Astrocyte of the cerebellum (primary cell): Measurements from ENCODE around the gene KANK4.

Experiments used
- DNase-seq: peaks from one replicate; pipeline ENCODE4 v3.0.0-alpha.2; 2011; ENCODE audit warnings: low read depth
- H3K4me3 ChIP-seq: 2 replicates; pipeline ENCODE4 v1.5.1; 2011; ENCODE audit warnings: mild to moderate bottlenecking, low read depth, low read length, moderate library complexity
- CTCF ChIP-seq: IDR thresholded peaks from 2 replicates; pipeline ENCODE4 v1.5.1; 2012; ENCODE audit warnings: low read length, low read depth, moderate library complexity, mild to moderate bottlenecking; ENCODE audit errors: missing control alignments
- in situ Hi-C: cut with HindIII; loops from 2 replicates; pipeline ENCODE4 v1.10.0; 2017; ENCODE audit warnings: low sequenced_read_pairs

KANK4 gene

DNA sequence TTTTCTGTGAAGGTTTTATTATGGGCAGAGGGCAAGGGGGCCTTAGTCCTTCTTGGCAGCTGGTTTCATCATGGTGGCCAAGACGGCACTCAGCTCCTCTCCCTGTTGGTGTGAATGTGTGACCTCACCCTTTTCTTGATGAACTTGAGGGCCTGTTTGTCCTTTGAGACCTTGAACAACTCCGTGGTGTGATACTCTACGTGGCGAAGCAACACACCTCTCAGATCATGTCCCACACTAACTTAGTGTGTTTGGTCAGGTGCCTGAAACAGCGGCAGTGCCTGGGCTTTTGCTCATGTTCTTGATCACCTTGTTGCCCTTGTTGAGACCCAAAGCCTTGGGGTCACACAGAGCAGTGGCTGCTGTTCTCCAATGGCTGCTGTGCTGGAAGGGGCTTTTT, 111.1 kb downstream of the KANK4 start:
- H3K4me3 ChIP-seq: no peak overlapping the region
- no peak for DNase-seq
- in situ Hi-C loops: no loop called here
- no peak for TF ChIP-seq CTCF

DNA sequence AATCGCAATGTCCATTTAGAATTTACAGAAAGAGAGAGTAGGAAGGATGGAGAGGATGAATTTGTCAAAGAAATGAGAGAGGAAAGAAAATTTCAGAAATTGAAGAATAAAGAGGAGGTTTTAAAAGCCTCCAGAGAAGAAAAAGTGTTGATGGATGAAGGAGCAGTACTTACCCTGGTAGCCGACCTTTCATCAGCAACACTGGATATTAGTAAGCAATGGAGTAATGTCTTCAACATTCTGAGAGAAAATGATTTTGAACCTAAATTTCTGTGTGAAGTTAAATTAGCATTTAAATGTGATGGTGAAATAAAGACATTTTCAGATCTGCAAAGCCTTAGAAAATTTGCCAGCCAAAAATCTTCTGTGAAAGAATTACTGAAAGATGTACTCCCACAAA, 112.0 kb downstream of the KANK4 start:
- no peak for DNase-seq
- no peak overlapping the region for H3K4me3 ChIP-seq
- TF ChIP-seq CTCF: no peak
- in situ Hi-C loops: no loop called here

DNA sequence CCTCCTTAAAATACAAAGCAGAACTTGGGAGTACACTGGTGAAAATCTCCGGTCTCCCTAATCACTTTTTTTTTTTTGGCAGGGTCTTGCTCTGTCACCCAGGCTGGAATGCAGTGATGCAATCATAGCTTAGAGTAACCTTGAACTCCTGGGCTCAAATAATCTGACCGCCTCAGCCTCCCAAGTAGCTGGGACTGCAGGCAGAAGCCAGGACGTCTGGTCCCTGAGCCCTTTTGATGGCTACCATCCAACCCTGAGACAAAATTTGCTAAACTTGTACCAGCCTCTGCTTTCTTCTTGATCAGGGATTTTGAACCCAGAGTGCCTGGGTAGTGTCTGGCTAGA, 120.5 kb downstream of the KANK4 start:
- TF ChIP-seq CTCF: no peak
- H3K4me3 ChIP-seq: no peak overlapping the region
- in situ Hi-C loops: no loop called here
- no peak for DNase-seq

DNA sequence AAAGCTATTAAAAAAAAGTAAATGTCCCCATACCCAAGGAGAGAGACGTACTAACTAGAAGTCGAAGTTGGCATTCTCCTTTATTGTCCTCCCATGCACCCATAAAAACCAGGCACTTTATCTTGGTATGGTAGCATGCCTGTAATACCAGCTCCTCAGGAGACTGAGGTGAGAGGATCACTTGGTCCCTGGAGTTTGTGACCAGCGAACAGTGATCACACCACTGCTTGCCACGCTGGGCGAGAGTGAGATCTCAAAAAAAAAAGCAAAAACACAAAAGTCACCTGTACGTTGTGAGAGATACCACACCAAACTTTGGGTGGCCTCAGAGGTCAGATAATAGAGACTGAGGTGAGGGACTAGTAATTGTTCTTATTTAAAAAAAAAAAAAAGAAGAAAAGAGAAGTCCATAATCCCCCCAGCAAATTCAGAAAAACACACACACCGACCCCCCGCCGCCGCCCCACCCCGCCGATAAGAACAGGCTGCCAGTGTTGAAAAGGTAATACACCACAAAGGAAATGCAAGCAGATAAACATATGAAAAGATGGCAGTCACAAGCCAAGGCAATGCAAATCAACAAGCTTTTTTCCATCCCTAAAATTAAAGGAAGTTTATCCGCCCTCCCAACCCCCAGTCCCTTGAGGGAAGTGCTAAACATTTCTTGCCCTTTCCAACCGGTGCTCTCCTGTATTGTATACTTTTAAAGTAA, 121.0 kb downstream of the KANK4 start:
- in situ Hi-C loops: no loop called here
- no peak for TF ChIP-seq CTCF
- H3K4me3 ChIP-seq: no peak overlapping the region
- no peak for DNase-seq

GRCh38 chr1:62196086-62196690, 123.0 kb downstream of the KANK4 start:
- in situ Hi-C loops: no loop called here
- TF ChIP-seq CTCF: no peak
- H3K4me3 ChIP-seq: no peak overlapping the region
- no peak for DNase-seq

- no peak within 1 kb of the TSS for H3K4me3 ChIP-seq
- DNase-seq: no peak
- in situ Hi-C loops: no loop called here
- no peak for TF ChIP-seq CTCF
Measured at GRCh38 chr1:62194651-62195544, 124.3 kb downstream of the KANK4 start, which contains the start of gene L1TD1. L1TD1 (plus strand) TSS chr1:62194849; CDS start chr1:62206629, 11,780 bp downstream.
